Immature natural killer cell (primary cell): ENCODE data around the gene HYAL3. TPM values are rescaled to one million over a fixed set of nuclear protein-coding genes. Genes with fewer than 3 reads are reported as not detected.
A peak's percentile ranks its signal among the peaks of the same experiment; 100 is the strongest.

Source experiments
- DNase-seq, 3 donors: peaks; one replicate each; pipeline ENCODE4 v3.0.0; 2022; ENCODE audit warnings: mixed read lengths in 1 of 3
- H3K27ac Mint-ChIP-seq, 6 donors: one replicate each; pipeline ENCODE4 v1.8.0; 2020; ENCODE audit warnings: mixed read lengths in 6 of 6, mild to moderate bottlenecking in 5 of 6, inconsistent platforms in 4 of 6, moderate library complexity in 3 of 6
- H3K27me3 Mint-ChIP-seq, 3 donors: one replicate each; pipeline ENCODE4 v1.8.0; 2020 to 2021; ENCODE audit warnings: low read depth in 3 of 3, mild to moderate bottlenecking in 3 of 3, mixed read lengths in 3 of 3, moderate library complexity in 3 of 3, inconsistent platforms in 1 of 3
- H3K36me3 Mint-ChIP-seq, 3 donors: one replicate each; pipeline ENCODE4 v1.8.0; 2020; ENCODE audit warnings: mixed read lengths in 3 of 3, inconsistent platforms in 2 of 3, mild to moderate bottlenecking in 2 of 3
- H3K4me1 Mint-ChIP-seq, 2 donors: one replicate each; pipeline ENCODE4 v1.8.0; 2020; ENCODE audit warnings: inconsistent platforms in 2 of 2, mild to moderate bottlenecking in 2 of 2, mixed read lengths in 2 of 2, moderate library complexity in 1 of 2
- H3K4me3 Mint-ChIP-seq, 5 donors: one replicate each; pipeline ENCODE4 v1.8.0; 2020; ENCODE audit warnings: mild to moderate bottlenecking in 5 of 5, mixed read lengths in 5 of 5, inconsistent platforms in 3 of 5, moderate library complexity in 3 of 5
- H3K9me3 Mint-ChIP-seq, 6 donors: one replicate each; pipeline ENCODE4 v1.8.0; 2020; ENCODE audit warnings: mild to moderate bottlenecking in 6 of 6, mixed read lengths in 6 of 6, inconsistent platforms in 4 of 6, moderate library complexity in 3 of 6
- polyA plus RNA-seq, 3 donors: library from polyadenylated mRNA; unstranded; fragments of 300-500 nt; fragmentation: Illumina TruSeq; gene quantifications; one replicate each; pipeline ENCODE4 v1.2.3, GENCODE V29; 2021

HYAL3 gene
- polyA plus RNA-seq, 3 donors from 2014 or later, result 1.5 to 2.4 (median 2.2) TPM

DNA sequence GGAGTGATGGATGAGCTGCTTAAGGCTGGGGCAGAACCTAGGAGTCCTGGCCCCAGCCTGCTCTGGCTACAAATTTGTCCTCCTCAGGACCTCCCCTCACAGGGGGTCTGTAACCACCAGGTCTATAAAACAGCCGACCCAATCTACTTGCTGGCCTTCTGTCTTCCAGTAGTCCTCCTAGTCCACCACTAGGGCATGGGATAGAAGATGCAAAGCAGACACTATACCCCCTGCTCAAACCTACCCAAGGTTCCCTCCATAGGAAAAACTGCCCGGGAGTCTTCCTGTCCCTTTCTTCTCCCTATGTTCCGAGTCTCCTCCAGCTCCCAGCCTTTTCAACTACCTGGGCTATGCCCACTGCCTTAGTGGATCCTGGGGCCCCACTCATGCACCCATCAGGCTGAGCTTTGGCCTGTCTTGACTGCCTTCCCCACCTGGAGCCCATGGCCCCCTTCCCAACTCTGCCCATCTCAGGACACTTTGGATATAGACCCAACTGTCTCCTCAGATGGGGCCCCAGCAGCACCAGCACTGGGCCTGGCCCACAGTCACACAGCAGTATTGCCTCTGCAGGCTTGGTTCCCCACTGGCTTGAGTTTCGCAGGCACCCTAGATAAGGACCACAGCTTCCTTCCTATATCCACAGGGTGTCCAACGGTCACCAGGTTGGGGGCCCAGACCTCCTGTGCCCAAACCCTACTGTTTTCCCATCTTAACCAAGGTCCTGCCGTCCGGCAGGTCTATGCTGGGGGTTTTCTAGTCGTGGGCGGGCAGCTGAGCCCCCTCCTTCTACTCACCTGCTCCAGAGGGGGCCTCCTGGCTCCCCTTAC, 1.1 kb downstream of the HYAL3 start:
- Mint-ChIP-seq H3K9me3 (no peaks in the 10 kb centered on the region), H3K4me1 (peaks cover 29 to 34% of the 10 kb centered on the region in 2 donors), H3K36me3 (no peaks in the 10 kb centered on the region), H3K4me3 (peak overlapping the region; percentile 66 to 98 (median 95)), H3K27ac (peak overlapping the region; percentile 72 to 99 (median 91)), H3K27me3 (peaks cover 0 to 4% (median 0%) of the 10 kb centered on the region in 3 donors)
- DNase-seq, result no peak

DNA sequence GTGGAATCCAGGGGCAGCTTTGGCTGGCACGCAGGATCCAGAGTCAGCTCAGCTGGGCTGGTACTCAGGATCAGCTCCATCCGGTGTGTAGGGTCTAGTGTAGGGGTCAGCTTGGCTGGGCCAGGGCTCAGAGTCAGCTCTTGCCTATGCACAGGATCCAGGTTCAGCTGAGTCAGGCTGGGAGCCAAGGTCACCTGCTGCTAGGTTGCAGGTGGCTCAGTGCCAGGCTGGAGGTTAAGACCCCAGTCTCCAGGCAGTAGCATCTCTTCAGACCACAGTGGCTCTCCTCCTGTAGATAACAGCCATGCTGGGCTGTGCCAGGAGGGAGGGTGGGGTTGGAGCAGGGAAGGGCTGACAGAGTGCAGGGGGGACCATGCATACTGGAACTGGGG, 1.8 kb downstream of the HYAL3 start:
- Mint-ChIP-seq H3K27ac (peak overlapping the region; percentile 7 to 95 (median 31)), H3K27me3 (peaks cover 0 to 7% (median 2%) of the 10 kb centered on the region in 3 donors), H3K4me1 (peaks cover 36 to 40% of the 10 kb centered on the region in 2 donors), H3K36me3 (no peaks in the 10 kb centered on the region), H3K9me3 (no peaks in the 10 kb centered on the region), H3K4me3 (peak overlapping the region in 3 of 5 donors; percentile 30 to 95 (median 92))
- DNase-seq, result no peak

DNA sequence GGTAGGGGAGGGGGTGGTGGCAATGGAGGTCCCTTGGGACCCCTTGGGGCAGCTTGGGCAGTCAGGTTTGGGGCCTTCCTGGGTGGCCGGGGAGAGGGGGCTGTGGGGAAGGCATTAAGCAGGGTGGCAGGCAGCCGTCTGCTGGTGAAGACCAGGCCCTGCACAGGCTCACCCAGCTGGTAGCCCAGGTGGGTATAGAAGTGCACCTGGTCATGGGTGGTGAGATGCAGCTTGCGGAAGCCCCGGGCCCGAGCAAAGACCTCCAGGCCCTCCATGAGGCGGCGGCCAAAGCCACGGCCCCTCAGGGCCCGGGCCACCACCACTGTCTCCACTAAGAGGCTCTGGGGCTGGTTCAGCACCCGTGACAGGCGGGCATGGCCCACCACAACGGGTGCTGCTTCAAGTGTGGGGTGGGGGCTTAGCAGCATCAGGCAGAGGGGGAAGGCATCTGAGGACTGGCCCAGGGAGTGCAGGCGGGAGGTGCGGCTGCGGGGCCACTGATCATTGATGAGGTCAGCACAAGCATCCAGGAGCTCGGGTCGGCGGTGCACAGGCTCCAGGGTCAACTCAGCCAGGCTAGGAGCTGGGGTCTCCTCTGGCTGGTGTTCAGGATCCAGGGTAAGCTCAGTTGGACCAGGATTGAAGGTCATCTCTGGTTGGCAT, 2.4 kb downstream of the HYAL3 start:
- no peaks in the 10 kb centered on the region for H3K9me3 Mint-ChIP-seq
- H3K27me3 Mint-ChIP-seq, result peaks cover 0 to 7% (median 3%) of the 10 kb centered on the region in 3 donors
- peak overlapping the region in 1 of 5 donors; percentile 92 for H3K4me3 Mint-ChIP-seq
- H3K4me1 Mint-ChIP-seq, result peaks cover 38 to 40% of the 10 kb centered on the region in 2 donors
- DNase-seq, result no peak
- peak overlapping the region in 5 of 6 donors; percentile 7 to 95 (median 31) for H3K27ac Mint-ChIP-seq
- no peaks in the 10 kb centered on the region for H3K36me3 Mint-ChIP-seq

DNA sequence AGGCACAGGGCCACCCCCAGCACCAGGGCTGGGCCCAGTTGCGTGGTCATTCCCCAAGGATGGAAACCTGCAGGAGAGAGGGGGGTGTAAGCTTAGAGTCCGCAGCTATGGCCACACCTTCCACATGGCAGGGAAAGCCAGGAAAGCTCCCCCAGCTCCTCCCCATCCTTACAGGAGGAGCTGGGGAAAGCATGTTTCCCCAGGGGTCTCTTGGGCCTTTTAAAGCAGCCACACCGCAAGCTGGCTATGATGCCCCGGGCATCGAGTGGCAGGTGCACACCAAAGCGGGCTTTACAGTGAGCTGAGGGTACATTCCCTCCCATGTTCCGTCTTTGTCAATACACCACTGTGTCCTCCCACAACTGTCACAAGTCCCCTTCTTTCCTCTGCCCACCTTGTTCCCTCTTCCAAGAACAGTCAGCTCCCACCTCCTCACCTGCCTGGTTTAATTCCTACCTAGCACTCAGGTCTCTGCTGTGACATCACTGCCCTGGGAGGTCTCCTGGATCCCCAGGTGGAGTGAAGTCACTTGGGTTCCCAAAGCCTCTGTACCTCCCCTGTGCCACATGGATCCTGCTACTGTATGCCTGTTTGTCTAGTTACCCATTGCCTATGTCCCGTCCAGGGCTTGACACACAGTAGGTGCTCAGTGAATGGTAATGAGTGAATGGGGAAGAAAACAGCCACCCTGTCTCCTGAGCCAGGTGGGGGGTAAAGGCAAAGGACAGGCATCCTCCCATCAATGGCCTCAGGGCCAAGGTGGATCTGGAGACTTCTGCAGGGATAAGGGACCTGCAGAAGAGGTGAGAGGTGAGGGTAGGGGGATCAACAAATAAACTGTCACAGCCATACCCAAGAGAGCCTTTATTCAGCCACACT, 3.4 kb downstream of the HYAL3 start:
- Mint-ChIP-seq H3K27ac (peak overlapping the region in 1 of 6 donors; percentile 45), H3K4me1 (peaks cover 44 to 45% of the 10 kb centered on the region in 2 donors), H3K9me3 (no peaks in the 10 kb centered on the region), H3K36me3 (no peaks in the 10 kb centered on the region), H3K4me3 (no peak overlapping the region), H3K27me3 (peaks cover 0 to 7% (median 5%) of the 10 kb centered on the region in 3 donors)
- no peak for DNase-seq

DNA sequence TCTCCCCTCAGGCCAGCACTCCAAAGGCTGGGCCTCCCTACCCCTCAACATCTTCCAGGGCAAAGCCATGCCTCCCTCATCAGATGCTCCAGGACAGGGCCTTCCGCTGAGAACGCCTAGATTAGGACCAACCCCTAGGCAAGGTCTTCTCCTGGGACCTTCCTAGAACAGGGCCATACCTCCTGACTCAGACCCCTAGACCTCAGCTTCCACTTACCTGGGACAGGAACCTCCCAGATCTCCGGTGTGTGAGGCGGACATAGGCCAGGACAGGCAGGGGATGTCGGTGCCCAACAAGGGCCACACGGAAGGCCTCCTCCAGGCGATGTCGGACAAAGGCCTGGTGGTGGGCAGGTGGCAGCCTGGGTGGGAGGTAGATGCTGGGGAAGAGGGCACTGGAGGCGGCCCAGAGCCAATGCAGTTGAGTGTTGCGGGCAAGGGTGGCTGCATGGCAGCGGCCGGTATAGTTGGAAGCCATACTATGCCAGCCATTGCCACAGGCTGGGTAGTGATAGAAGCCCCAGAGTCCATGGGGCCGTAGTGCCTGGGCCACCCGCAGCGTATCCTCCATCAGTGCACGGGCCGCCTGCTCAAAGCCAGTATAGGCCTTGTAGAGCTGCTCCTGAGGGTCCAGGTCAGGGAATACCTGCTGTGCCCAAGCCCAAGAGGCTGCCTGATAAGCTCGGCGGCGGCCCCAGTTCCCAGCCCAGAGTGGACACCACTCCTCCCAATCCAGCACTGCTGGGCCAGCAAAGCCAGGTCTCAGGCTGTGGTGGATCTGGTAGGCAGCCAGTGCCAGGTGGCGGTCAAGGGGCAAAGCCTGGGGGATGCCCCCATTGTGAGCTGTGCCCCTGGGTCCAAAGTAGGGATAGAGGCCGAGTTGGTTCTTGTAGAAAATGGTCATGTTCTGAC, 4.5 kb downstream of the HYAL3 start:
- peaks cover 37% of the 10 kb centered on the region in 2 donors for H3K4me1 Mint-ChIP-seq
- no peaks in the 10 kb centered on the region for H3K36me3 Mint-ChIP-seq
- peaks cover 0 to 5% (median 5%) of the 10 kb centered on the region in 3 donors for H3K27me3 Mint-ChIP-seq
- H3K27ac Mint-ChIP-seq, result peak overlapping the region in 1 of 6 donors; percentile 26
- no peak for DNase-seq
- no peaks in the 10 kb centered on the region for H3K9me3 Mint-ChIP-seq
- H3K4me3 Mint-ChIP-seq, result no peak overlapping the region

DNA sequence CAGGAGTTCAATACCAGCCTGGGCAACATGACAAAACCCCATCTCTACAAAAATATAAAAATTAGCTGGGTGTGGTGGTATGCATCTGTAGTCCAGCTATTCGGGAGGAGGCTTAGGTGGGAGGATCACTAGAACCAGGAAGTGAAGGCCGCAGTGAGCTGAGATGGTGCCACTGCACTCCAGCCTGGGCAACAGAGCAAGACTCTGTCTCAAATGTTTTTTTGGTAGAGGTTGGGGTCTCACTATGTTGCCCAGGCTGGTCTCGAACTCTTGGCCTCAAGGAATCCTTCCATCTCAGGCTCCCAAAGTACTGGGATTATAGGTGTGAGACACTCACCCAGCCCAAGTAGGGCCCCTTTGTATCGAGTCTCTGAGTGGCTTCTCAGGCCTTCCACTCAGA, 5.1 kb downstream of the HYAL3 start:
- Mint-ChIP-seq H3K36me3 (peaks cover 0 to 3% (median 0%) of the 10 kb centered on the region in 3 donors), H3K4me1 (peaks cover 30 to 31% of the 10 kb centered on the region in 2 donors), H3K27me3 (peaks cover 0 to 5% (median 3%) of the 10 kb centered on the region in 3 donors), H3K9me3 (no peaks in the 10 kb centered on the region), H3K27ac (no peak overlapping the region), H3K4me3 (no peak overlapping the region)
- DNase-seq, result no peak

DNA sequence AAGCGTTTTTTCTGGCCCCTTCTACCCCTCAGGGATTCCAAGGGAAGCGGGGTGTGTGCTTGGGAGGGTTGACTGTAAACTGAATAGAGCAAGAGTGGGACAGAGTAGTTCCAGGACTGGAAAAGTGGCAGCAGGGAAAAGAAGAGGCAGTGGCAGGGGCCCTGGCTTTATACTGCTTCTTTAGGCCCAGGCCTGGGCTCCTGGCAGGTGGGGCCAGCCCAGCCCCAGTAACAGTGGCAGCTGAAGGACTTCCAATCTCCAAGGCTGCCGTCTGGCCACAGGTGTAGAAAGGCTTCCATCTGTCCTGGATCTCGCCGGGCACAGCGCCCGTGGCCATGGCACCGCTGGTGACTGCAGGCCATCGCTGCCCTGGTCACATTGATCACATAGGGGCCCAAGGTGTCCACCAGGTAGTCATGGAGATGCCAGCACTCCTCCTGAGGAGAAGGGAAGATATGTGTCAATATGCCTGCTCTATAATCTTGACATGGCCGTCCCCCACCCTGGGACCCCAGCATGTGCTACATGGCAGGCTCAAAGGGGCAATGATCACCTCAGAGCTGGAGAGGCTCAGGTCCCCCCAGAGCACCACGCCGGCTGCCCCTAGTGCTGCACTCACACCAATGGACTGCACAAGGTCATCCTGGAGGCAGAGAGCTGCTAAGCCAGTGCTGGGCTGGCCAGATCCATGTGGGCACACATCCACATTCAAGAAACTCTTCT, 6.0 kb downstream of the HYAL3 start:
- peak overlapping the region in 4 of 5 donors; percentile 87 to 91 (median 90) for H3K4me3 Mint-ChIP-seq
- H3K27me3 Mint-ChIP-seq, result peaks cover 0 to 5% (median 3%) of the 10 kb centered on the region in 3 donors
- peaks cover 0 to 12% (median 0%) of the 10 kb centered on the region in 3 donors for H3K36me3 Mint-ChIP-seq
- H3K27ac Mint-ChIP-seq, result peak overlapping the region; percentile 81 to 98 (median 98)
- no peaks in the 10 kb centered on the region for H3K9me3 Mint-ChIP-seq
- no peak for DNase-seq
- peaks cover 24 to 25% of the 10 kb centered on the region in 2 donors for H3K4me1 Mint-ChIP-seq

DNA sequence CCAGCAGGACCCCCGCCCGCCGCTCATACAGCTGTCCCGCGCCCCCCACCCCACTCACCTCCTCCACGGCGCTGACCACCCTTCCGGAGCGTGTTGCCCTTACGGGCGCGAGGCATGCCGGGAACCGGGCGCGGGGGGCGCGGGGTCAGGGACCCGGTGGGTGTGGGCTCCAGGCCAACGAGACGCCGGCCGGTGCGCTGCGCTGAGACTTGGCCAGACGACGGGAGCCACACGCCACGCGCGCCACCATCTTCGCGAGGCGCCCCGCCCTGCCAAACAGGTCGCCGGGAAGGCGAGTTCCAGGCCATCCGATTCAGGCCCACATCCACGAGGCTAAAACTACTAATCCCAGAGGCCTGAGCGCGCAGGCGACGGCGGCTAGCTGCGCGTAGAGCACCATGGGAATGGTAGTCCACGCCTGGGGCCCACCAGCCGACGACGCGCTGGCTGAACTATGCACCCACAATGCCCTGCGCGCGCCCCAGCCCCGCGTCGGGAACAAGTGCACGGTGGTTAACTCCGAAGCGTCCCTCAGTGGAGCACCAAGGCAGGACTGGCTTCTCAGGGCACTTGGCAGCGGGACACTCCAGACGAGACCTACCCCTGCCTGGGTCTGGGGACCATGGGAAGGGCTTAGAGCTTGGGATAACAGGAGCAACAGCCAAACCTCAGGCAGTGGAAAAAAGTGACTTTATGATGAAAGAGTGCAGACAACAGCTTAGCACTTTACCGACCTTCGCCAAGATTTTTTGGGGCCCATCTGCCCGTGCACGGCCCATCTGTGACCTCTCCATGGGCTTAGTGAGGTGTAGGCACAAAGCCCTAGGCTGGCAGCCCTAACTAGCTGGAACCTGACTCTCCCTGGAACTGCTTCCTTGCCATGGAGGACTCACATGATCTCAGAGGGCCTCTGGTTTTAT, 6.8 kb downstream of the HYAL3 start, which contains the start of gene IFRD2:
Gene IFRD2, minus strand, starts transcription at position 271 of the 920 bp plus-strand sequence. Its CDS starts 155 bp downstream, at position 116.
- Mint-ChIP-seq H3K36me3 (peaks cover 0 to 15% (median 0%) of the 10 kb centered on the region in 3 donors), H3K27me3 (peaks cover 0 to 5% (median 3%) of the 10 kb centered on the region in 3 donors), H3K9me3 (no peaks in the 10 kb centered on the region), H3K27ac (peak within 1 kb of the TSS; percentile 81 to 98 (median 98)), H3K4me3 (peak within 1 kb of the TSS; percentile 87 to 91 (median 89)), H3K4me1 (peaks cover 17 to 19% of the 10 kb centered on the region in 2 donors)
- peak; percentile 92 to 93 (median 92) for DNase-seq

DNA sequence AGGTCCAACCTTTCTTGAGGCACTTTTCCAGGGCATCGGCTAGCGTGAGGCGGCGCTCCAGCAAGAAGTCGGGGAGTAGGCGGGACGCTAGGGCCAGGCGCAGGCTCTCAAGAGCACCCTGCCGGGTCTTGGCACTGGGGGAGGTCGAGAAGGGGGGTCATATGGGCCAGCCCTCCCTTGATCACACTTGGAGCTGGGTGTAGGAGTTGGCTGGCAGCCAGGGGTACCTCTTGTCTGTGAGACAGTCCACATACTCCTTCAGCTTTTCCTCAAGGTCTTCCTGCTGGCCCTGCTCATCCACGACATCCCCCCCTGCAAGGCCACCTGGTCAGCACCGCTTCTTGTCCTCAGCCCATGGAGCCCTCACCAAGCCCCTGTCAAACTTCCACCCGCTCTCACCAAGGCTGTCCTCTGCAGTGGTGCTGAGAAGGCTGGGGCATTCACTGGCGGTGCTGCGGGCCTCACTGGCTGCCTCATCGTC, 9.0 kb downstream of the HYAL3 start:
- Mint-ChIP-seq H3K36me3 (peaks cover 0 to 15% (median 0%) of the 10 kb centered on the region in 3 donors), H3K9me3 (no peaks in the 10 kb centered on the region), H3K27me3 (peaks cover 0 to 7% (median 3%) of the 10 kb centered on the region in 3 donors), H3K4me1 (peaks cover 16 to 19% of the 10 kb centered on the region in 2 donors), H3K27ac (no peak overlapping the region), H3K4me3 (peak overlapping the region in 2 of 5 donors; percentile 18 to 44)
- no peak for DNase-seq

DNA sequence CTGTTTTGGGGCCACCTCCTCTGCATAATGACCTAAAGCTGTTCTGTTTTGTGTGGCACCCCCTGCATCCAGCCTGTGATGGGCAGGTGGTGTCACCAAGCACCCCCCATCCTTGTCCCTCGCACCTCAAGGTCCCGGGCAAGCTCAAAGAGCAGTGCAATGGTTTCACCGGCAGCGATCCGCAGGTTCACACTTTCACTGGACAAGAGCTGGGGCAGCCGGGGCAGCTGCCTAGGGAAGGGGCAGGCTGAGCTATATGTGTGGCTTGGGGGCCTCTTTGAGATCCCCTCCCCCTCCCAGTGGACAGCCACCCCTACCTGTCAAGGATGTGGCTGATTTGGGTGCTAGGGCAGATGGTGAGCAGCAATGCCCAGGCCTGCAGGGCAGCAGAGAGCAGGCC, 10.1 kb downstream of the HYAL3 start:
- Mint-ChIP-seq H3K27ac (no peak overlapping the region), H3K27me3 (peaks cover 0 to 7% (median 3%) of the 10 kb centered on the region in 3 donors), H3K9me3 (no peaks in the 10 kb centered on the region), H3K36me3 (peaks cover 0 to 15% (median 0%) of the 10 kb centered on the region in 3 donors), H3K4me3 (no peak overlapping the region), H3K4me1 (peaks cover 16 to 19% of the 10 kb centered on the region in 2 donors)
- no peak for DNase-seq
